ENCODE data around the gene INSL3.

- TF ChIP-seq POLR2A (IDR thresholded peaks at IDR 0.05; ENCODE audit: low read depth, low read length), result no peak
- no peak for TF ChIP-seq POLR2AphosphoS5 (IDR thresholded peaks at IDR 0.05; ENCODE audit: low read depth, low read length)
- TF ChIP-seq TAF1 (IDR thresholded peaks at IDR 0.05; ENCODE audit: low read depth, low read length), result no peak
- no peak for TF ChIP-seq POU2F2 (IDR thresholded peaks at IDR 0.05; ENCODE audit: low read depth, low read length)
Observed at GRCh38 chr19:17841371-17841809, 20.1 kb upstream of the INSL3 start.
